Left lung (tissue), 10 donors: ENCODE measurements around the gene LRRC61. TPM values are rescaled to one million over a fixed set of nuclear protein-coding genes. Genes with fewer than 3 reads are reported as not detected.

Source experiments
- ATAC-seq: fragments of 200-7000 bp; cut with Tn5 transposase; one replicate; pipeline ENCODE4 v1.9.1; 2020; ENCODE audit warnings: moderate library complexity
- DNase-seq, 4 donors: peaks; one replicate each; pipeline ENCODE4 v3.0.0-alpha.2; 2013 to 2020
- H3K27ac ChIP-seq, 2 donors: fragments of 200-600 bp; sonication (generic) in 1 of 2; one replicate each; pipeline versions ENCODE4 v1.5.0 to v1.8.0; 2020 to 2021
- H3K27me3 ChIP-seq, 2 donors: fragments of 200-600 bp; sonication (generic) in 1 of 2; one replicate each; pipeline versions ENCODE4 v1.5.0 to v1.8.0; 2020 to 2021
- H3K36me3 ChIP-seq, 2 donors: fragments of 200-600 bp; sonication (generic) in 1 of 2; one replicate each; pipeline versions ENCODE4 v1.5.0 to v1.8.0; 2020 to 2021
- H3K4me1 ChIP-seq, 2 donors: fragments of 200-600 bp; one replicate each; pipeline ENCODE4 v1.8.0; 2021
- H3K4me3 ChIP-seq, 2 donors: fragments of 200-600 bp; sonication (generic) in 1 of 2; one replicate each; pipeline versions ENCODE4 v1.5.0 to v1.8.0; 2020 to 2021; ENCODE audit warnings: mild to moderate bottlenecking in 1 of 2
- H3K9me3 ChIP-seq, 2 donors: fragments of 200-600 bp; sonication (generic) in 1 of 2; one replicate each; pipeline versions ENCODE4 v1.5.0 to v1.8.0; 2020 to 2021
- CTCF ChIP-seq, 2 donors: fragments of 200-600 bp; sonication (generic) in 1 of 2; IDR thresholded peaks; one replicate each; pipeline versions ENCODE4 v1.5.0 to v1.8.0; 2021; ENCODE audit warnings: antibody characterized with exemption in 2 of 2
- intact Hi-C, 2 donors: fragments of 100-400 bp; cut with DNase I; formaldehyde crosslinking; loops; one replicate each; pipeline versions ENCODE4 v1.11.2 to v1.14.2; 2022
- polyA plus RNA-seq, 6 donors: library from polyadenylated mRNA; unstranded; fragments of 120-200 nt; gene quantifications; one replicate each; pipeline ENCODE4 v1.2.1, GENCODE V29; 2013; ENCODE audit not compliant: insufficient read length in 6 of 6
- total RNA-seq, 2 donors: library from RNA; stranded (reverse); fragmentation: NEBNext Ultra II Directional; extraction: Animal tissue kit (Norgen Biotek cat#: 25700); gene quantifications; one replicate each; pipeline ENCODE4 v1.2.1, GENCODE V29; 2021
- donor health status: DM: no; HTN: yes; CAD: no.
- donor health status: DM: no; HTN: no; CAD: no.

The LRRC61 gene
- total and polyA plus RNA-seq, 8 donors, result 9.0 to 22.5 (median 19.3) TPM

GRCh38 chr7:150355666-150356059, 32.5 kb downstream of the LRRC61 start:
- Histone ChIP-seq H3K27ac (no peak overlapping the region), H3K27me3 (no peaks in the 10 kb centered on the region), H3K4me3 (no peak overlapping the region), H3K4me1 (no peaks in the 10 kb centered on the region), H3K9me3 (no peaks in the 10 kb centered on the region), H3K36me3 (no peaks in the 10 kb centered on the region)
- TF ChIP-seq CTCF (IDR thresholded peaks at IDR 0.05), result no peak
- intact Hi-C loops, result loop anchor here in 1 of 2 donors (10.0 kb wide), 1 partner anchor 69 kb away; no protein-coding TSS in a partner anchor
- DNase-seq (no peak), ATAC-seq (no peak)

GRCh38 chr7:150356265-150356897, 33.2 kb downstream of the LRRC61 start:
- Histone ChIP-seq H3K27ac (no peak overlapping the region), H3K4me3 (no peak overlapping the region), H3K36me3 (no peaks in the 10 kb centered on the region), H3K27me3 (no peaks in the 10 kb centered on the region), H3K9me3 (no peaks in the 10 kb centered on the region), H3K4me1 (no peaks in the 10 kb centered on the region)
- TF ChIP-seq CTCF (IDR thresholded peaks at IDR 0.05), result peak; percentile 37 to 49
- DNase-seq (no peak), ATAC-seq (peak; percentile 33)
- intact Hi-C loops, result loop anchor here in 1 of 2 donors (10.0 kb wide), 1 partner anchor 68 kb away; no protein-coding TSS in a partner anchor

DNA sequence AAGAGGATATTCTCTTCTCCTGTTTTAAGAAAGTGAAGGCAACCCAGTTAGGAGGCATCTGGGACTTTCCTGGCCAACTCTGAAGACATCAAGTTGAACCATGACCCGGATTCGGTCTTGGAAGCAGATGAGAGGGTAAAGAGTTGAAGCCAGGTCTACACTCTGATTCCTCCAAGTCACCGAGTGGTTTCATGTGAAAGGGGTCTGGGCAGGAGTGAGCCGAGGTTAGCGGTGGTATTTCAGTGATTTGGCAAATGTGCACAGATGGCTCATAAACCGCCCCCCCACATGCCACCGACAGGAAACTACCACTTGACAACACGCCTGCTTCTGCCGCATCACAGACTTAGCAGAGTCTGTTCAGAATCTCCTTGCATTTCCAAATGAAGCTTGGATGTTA, 34.1 kb downstream of the LRRC61 start:
- DNase-seq (no peak), ATAC-seq (no peak)
- Histone ChIP-seq H3K4me1 (no peaks in the 10 kb centered on the region), H3K4me3 (no peak overlapping the region), H3K27me3 (no peaks in the 10 kb centered on the region), H3K9me3 (no peaks in the 10 kb centered on the region), H3K27ac (no peak overlapping the region), H3K36me3 (no peaks in the 10 kb centered on the region)
- TF ChIP-seq CTCF (IDR thresholded peaks at IDR 0.05), result no peak
- intact Hi-C loops, result loop anchor here in 1 of 2 donors (10.0 kb wide), 1 partner anchor 68 kb away; no protein-coding TSS in a partner anchor

- no peaks in the 10 kb centered on the region for H3K36me3 ChIP-seq
- intact Hi-C loops, result loop anchor here in 1 of 2 donors (10.0 kb wide), 1 partner anchor 67 kb away; no protein-coding TSS in a partner anchor
- no peaks in the 10 kb centered on the region for H3K27me3 ChIP-seq
- no peak overlapping the region for H3K4me3 ChIP-seq
- no peak overlapping the region for H3K27ac ChIP-seq
- DNase-seq (no peak), ATAC-seq (no peak)
- H3K9me3 ChIP-seq, result no peaks in the 10 kb centered on the region
- H3K4me1 ChIP-seq, result no peaks in the 10 kb centered on the region
- TF ChIP-seq CTCF (IDR thresholded peaks at IDR 0.05), result no peak
Measured at GRCh38 chr7:150357771-150358427, 34.7 kb downstream of the LRRC61 start.

- intact Hi-C loops, result loop anchor here in 1 of 2 donors (10.0 kb wide), 1 partner anchor 66 kb away; no protein-coding TSS in a partner anchor
- ATAC-seq (no peak), DNase-seq (no peak)
- Histone ChIP-seq H3K27me3 (no peaks in the 10 kb centered on the region), H3K9me3 (no peaks in the 10 kb centered on the region), H3K4me1 (peaks cover 0 to under 1% of the 10 kb centered on the region in 2 donors), H3K27ac (no peak overlapping the region), H3K4me3 (no peak overlapping the region), H3K36me3 (no peaks in the 10 kb centered on the region)
- TF ChIP-seq CTCF (IDR thresholded peaks at IDR 0.05), result no peak
Measured at GRCh38 chr7:150358433-150358832, 35.3 kb downstream of the LRRC61 start.
